Activated CD4-positive, alpha-beta T cell treated with anti-CD3 and anti-CD28 coated beads, Interleukin-2, amount 10 ng/mL, durations not matched to agents 7 days and 5 days (primary cell): Measurements from ENCODE around the gene IFI27. TPM values are rescaled to one million over a fixed set of nuclear protein-coding genes. Genes with fewer than 3 reads are reported as not detected.

ENCODE experiments used
- total RNA-seq, 2 experiments: library from RNA; stranded (reverse); gene quantifications; one replicate each; pipeline ENCODE4 v1.2.3, GENCODE V29; 2021

IFI27 gene
- total RNA-seq, 2 experiments from 2014 or later, result 158 to 193 TPM

Other genes starting within 250 kb of the IFI27 start
- not detected for gene FAM181A, start 183.4 kb upstream of the IFI27 start, total RNA-seq
- 10 to 100 TPM; 20.7 to 21.1 TPM for gene ASB2, start 134.2 kb upstream of the IFI27 start, total RNA-seq
- not detected for gene CCDC197, start 113.4 kb upstream of the IFI27 start, total RNA-seq
- 1 to 10 TPM; 2.3 to 2.4 TPM for gene OTUB2, start 84.4 kb upstream of the IFI27 start, total RNA-seq
- gene DDX24, start 29.5 kb upstream of the IFI27 start, total RNA-seq, result 100 to 1,000 TPM; 187 to 211 TPM
- gene IFI27L1, start 29.4 kb upstream of the IFI27 start, total RNA-seq, result 10 to 100 TPM; 31.6 to 42.1 TPM
- 10 to 100 TPM; 76.0 to 91.3 TPM for gene IFI27L2, start 18.9 kb downstream of the IFI27 start, total RNA-seq
- 1 to 10 TPM; 3.0 to 3.7 TPM for gene PPP4R4, start 63.6 kb downstream of the IFI27 start, total RNA-seq
- gene SERPINA10, start 182.5 kb downstream of the IFI27 start, total RNA-seq, result not detected
- gene SERPINA6, start 212.6 kb downstream of the IFI27 start, total RNA-seq, result not detected